KOPT-K1 (cell line): ENCODE results near the gene IGF2BP3.

Source experiments
- H3K27ac ChIP-seq: fragments of 200-600 bp; sonication (generic); 2 replicates; pipeline ENCODE4 v1.5.1; 2016; ENCODE audit warnings: antibody characterized with exemption, mild to moderate bottlenecking, low read depth, low read length; ENCODE audit not compliant: poor library complexity, severe bottlenecking
- H3K36me3 ChIP-seq: fragments of 200-600 bp; sonication (generic); 2 replicates; pipeline ENCODE4 v1.5.1; 2017; ENCODE audit warnings: antibody characterized with exemption, mild to moderate bottlenecking, low read length, moderate library complexity; ENCODE audit not compliant: insufficient read depth
- H3K9me3 ChIP-seq: fragments of 200-600 bp; sonication (generic); 2 replicates; pipeline ENCODE4 v1.5.1; 2017; ENCODE audit warnings: antibody characterized with exemption, low read length, mild to moderate bottlenecking; ENCODE audit not compliant: insufficient read depth, poor library complexity, severe bottlenecking

Gene IGF2BP3

GRCh38 chr7:23458044-23458443 is 12.2 kb downstream of the IGF2BP3 start:
- no peaks in the 10 kb centered on the region for H3K36me3 ChIP-seq
- no peak overlapping the region for H3K27ac ChIP-seq
- H3K9me3 ChIP-seq, result no peaks in the 10 kb centered on the region

DNA sequence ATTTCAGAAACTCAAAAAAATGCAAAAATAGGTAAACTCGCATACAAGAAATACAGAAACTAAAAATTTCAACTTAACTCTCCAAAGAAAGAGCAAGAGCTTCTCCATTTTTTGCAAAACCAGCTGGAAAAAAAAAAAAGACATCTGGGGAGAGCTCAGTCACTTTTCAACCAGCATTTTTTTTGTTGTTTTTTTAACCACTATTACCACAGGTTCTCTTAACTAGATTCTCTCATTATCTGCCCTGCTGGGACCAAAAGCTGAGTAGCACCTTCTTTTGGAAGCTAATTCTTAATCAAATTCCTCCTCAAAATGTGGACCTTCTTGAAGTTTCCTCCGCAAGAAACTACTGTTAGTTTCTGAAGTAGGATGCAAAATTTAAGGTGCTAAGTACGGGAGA is 14.2 kb downstream of the IGF2BP3 start:
- no peaks in the 10 kb centered on the region for H3K36me3 ChIP-seq
- no peaks in the 10 kb centered on the region for H3K9me3 ChIP-seq
- H3K27ac ChIP-seq, result no peak overlapping the region

GRCh38 chr7:23454881-23455526 is 15.3 kb downstream of the IGF2BP3 start:
- H3K27ac ChIP-seq, result no peak overlapping the region
- H3K9me3 ChIP-seq, result no peaks in the 10 kb centered on the region
- no peaks in the 10 kb centered on the region for H3K36me3 ChIP-seq

GRCh38 chr7:23450518-23450917 is 19.8 kb downstream of the IGF2BP3 start:
- no peaks in the 10 kb centered on the region for H3K9me3 ChIP-seq
- H3K27ac ChIP-seq, result no peak overlapping the region
- H3K36me3 ChIP-seq, result no peaks in the 10 kb centered on the region

DNA sequence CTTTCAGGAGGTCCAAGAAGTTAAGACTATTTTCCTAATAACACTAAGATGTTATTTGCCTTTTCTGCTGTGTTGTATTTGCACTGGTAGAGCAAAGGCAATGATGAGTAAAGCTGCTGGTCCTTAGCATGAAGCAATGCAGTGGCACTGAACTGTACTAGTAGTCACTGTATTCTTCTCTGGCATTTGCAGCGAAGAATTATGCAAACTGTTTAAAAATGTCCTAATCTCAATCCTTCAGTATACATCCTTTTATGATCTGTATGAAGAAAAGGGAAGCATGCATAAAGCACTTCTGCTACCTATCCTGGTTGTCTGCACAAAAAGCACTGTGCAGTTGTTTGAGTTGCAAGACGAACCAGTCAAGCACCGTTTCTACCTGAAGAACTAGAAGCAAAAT is 20.4 kb downstream of the IGF2BP3 start:
- Histone ChIP-seq H3K9me3 (no peaks in the 10 kb centered on the region), H3K36me3 (no peaks in the 10 kb centered on the region), H3K27ac (no peak overlapping the region)

GRCh38 chr7:23445326-23445725 is 25.0 kb downstream of the IGF2BP3 start:
- Histone ChIP-seq H3K27ac (no peak overlapping the region), H3K9me3 (no peaks in the 10 kb centered on the region), H3K36me3 (no peaks in the 10 kb centered on the region)

DNA sequence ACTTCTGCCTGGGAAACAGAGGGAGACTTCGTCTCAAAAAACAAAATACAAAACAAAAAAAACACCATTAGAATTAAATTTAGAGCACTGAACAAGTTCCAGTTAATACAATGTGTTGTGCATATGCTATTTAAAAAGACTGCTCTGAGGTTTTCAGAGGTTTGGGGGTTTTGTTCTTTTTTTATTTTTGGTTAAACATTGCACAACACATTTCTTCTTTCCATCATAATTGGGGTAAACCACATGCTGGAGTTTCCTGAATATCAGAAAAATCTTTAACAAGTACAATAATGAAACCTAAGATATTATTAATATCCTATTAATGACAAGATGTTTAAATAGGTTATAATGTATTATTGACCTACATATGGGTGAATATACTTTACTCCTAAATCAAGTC is 26.3 kb downstream of the IGF2BP3 start:
- no peaks in the 10 kb centered on the region for H3K36me3 ChIP-seq
- H3K9me3 ChIP-seq, result no peaks in the 10 kb centered on the region
- H3K27ac ChIP-seq, result no peak overlapping the region

DNA sequence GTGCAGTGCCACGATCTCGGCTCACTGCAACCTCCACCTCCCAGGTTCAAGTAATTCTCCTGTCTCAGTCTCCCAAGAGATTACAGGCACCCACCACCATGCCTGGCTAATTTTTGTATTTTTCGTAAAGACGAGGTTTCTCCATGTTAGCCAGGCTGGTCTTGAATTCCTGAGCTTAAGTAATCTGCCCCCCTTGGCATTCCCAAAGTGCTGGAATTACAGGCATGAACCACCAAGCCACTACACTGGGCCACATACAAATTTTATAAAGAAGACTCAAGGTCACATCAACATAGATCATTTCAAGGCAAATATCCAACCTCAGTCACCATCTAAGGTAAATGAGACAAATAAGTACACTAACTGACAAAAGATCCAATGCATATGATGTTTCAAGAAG is 32.1 kb downstream of the IGF2BP3 start:
- Histone ChIP-seq H3K36me3 (no peaks in the 10 kb centered on the region), H3K27ac (no peak overlapping the region), H3K9me3 (no peaks in the 10 kb centered on the region)

GRCh38 chr7:23434147-23434917 is 36.0 kb downstream of the IGF2BP3 start:
- H3K9me3 ChIP-seq, result no peaks in the 10 kb centered on the region
- no peak overlapping the region for H3K27ac ChIP-seq
- no peaks in the 10 kb centered on the region for H3K36me3 ChIP-seq

- H3K36me3 ChIP-seq, result no peaks in the 10 kb centered on the region
- no peak overlapping the region for H3K27ac ChIP-seq
- no peaks in the 10 kb centered on the region for H3K9me3 ChIP-seq
These were observed 38.5 kb downstream of the IGF2BP3 start for GRCh38 chr7:23431702-23432199.

GRCh38 chr7:23430893-23431259 is 39.4 kb downstream of the IGF2BP3 start:
- Histone ChIP-seq H3K27ac (no peak overlapping the region), H3K36me3 (no peaks in the 10 kb centered on the region), H3K9me3 (no peaks in the 10 kb centered on the region)

GRCh38 chr7:23426876-23427275 is 43.4 kb downstream of the IGF2BP3 start:
- Histone ChIP-seq H3K9me3 (no peaks in the 10 kb centered on the region), H3K27ac (no peak overlapping the region), H3K36me3 (no peaks in the 10 kb centered on the region)

DNA sequence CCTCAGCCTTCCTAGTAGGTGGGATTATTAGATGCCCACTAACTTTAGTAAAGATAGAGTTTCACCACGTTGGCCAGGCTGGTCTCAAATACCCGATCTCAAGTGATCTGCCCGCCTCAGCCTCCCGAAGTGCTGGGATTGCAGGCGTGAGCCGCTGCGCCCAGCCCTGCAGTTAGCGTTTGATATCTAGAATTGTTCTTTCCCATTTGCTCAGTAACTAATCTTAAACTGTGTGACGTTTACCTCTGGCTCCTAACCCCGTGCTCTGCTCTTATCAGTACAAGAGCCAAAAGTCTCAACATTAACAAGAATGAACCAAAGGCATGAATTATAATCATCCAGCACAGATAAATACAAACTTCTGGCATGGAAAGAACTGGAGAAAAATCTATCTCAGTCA is 47.4 kb downstream of the IGF2BP3 start:
- Histone ChIP-seq H3K9me3 (no peaks in the 10 kb centered on the region), H3K36me3 (no peaks in the 10 kb centered on the region), H3K27ac (no peak overlapping the region)

- Histone ChIP-seq H3K36me3 (no peaks in the 10 kb centered on the region), H3K27ac (no peak overlapping the region), H3K9me3 (no peaks in the 10 kb centered on the region)
These were observed 47.9 kb downstream of the IGF2BP3 start for GRCh38 chr7:23422384-23422783.

DNA sequence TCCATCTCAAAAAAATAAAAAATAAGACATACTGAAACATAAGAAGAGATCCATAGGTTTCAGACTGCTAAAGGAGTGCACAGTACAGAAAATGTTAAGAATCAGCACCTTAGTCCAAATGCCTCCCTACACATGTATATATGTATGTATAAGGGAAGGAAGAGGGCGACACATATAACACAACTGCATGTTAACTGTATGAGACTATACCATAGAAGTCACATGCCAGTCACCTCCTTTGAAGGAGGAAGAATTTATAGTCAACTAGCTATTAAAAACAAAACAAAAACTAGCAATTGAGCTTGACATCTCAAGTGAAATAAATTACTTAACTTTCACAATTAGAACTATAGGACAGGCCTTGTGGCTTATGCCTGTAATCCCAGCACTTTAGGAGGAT is 50.4 kb downstream of the IGF2BP3 start:
- Histone ChIP-seq H3K9me3 (no peaks in the 10 kb centered on the region), H3K27ac (no peak overlapping the region)

GRCh38 chr7:23419160-23419559 is 51.1 kb downstream of the IGF2BP3 start:
- Histone ChIP-seq H3K9me3 (no peaks in the 10 kb centered on the region), H3K36me3 (no peaks in the 10 kb centered on the region), H3K27ac (no peak overlapping the region)

More for the DNA sequence above, 50.4 kb downstream of the IGF2BP3 start:
- no peaks in the 10 kb centered on the region for H3K36me3 ChIP-seq
